Measurements from ENCODE around the gene FERMT1.

DNA sequence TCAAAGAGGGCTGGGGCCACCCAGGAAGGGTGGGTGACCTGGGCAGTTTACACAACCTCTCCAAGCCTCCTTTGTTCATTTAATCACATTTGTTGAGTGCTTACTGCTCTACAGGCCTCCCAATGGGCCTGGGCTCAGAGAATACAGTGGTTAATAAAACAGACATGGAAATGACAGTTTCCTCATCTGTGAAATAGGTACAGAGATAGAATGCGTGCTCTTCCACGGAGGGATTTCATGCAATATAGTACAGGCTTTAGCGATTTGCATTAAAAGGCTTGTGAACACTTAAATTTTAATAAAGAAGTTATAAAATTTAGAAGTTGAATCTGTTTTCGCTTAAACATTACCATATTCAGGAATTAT lies 802 bp upstream of the FERMT1 start:
- TF ChIP-seq, protein P1, sequence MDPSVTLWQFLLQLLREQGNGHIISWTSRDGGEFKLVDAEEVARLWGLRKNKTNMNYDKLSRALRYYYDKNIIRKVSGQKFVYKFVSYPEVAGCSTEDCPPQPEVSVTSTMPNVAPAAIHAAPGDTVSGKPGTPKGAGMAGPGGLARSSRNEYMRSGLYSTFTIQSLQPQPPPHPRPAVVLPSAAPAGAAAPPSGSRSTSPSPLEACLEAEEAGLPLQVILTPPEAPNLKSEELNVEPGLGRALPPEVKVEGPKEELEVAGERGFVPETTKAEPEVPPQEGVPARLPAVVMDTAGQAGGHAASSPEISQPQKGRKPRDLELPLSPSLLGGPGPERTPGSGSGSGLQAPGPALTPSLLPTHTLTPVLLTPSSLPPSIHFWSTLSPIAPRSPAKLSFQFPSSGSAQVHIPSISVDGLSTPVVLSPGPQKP (IDR thresholded peaks at IDR 0.05; ENCODE audit: borderline replicate concordance, low read depth, low read length): no peak
- TF ChIP-seq, protein P2, sequence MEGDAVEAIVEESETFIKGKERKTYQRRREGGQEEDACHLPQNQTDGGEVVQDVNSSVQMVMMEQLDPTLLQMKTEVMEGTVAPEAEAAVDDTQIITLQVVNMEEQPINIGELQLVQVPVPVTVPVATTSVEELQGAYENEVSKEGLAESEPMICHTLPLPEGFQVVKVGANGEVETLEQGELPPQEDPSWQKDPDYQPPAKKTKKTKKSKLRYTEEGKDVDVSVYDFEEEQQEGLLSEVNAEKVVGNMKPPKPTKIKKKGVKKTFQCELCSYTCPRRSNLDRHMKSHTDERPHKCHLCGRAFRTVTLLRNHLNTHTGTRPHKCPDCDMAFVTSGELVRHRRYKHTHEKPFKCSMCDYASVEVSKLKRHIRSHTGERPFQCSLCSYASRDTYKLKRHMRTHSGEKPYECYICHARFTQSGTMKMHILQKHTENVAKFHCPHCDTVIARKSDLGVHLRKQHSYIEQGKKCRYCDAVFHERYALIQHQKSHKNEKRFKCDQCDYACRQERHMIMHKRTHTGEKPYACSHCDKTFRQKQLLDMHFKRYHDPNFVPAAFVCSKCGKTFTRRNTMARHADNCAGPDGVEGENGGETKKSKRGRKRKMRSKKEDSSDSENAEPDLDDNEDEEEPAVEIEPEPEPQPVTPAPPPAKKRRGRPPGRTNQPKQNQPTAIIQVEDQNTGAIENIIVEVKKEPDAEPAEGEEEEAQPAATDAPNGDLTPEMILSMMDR (conservative IDR thresholded peaks at IDR 0.05; ENCODE audit: low read depth, low read length): no peak
- TF ChIP-seq BHLHE40 (IDR thresholded peaks at IDR 0.05; ENCODE audit: low read depth, low read length) (no peak), RFX5 (IDR thresholded peaks at IDR 0.05; ENCODE audit: low read depth, low read length) (no peak), MAZ (IDR thresholded peaks at IDR 0.05; ENCODE audit: borderline replicate concordance, low read depth, low read length) (no peak), RCOR1 (IDR thresholded peaks at IDR 0.05; ENCODE audit: insufficient replicate concordance, low read length) (no peak), POLR2A (IDR thresholded peaks at IDR 0.05; ENCODE audit: low read depth, low read length) (no peak), SMC3 (IDR thresholded peaks at IDR 0.05; ENCODE audit: low read depth, low read length) (no peak)
